ENCODE measurements around the gene PFKFB4.
"Not testable (repeated sequence)": the region's sequence is repeated elsewhere in the genome, so short reads cannot be mapped to it uniquely, and the experiment has no call there.

PFKFB4 gene

GRCh38 chr3:48555949-48556795 is 431 bp downstream of the PFKFB4 start:
- DNase-seq: no peak

GRCh38 chr3:48555231-48555948 is 1.2 kb downstream of the PFKFB4 start:
- DNase-seq: no peak

DNA sequence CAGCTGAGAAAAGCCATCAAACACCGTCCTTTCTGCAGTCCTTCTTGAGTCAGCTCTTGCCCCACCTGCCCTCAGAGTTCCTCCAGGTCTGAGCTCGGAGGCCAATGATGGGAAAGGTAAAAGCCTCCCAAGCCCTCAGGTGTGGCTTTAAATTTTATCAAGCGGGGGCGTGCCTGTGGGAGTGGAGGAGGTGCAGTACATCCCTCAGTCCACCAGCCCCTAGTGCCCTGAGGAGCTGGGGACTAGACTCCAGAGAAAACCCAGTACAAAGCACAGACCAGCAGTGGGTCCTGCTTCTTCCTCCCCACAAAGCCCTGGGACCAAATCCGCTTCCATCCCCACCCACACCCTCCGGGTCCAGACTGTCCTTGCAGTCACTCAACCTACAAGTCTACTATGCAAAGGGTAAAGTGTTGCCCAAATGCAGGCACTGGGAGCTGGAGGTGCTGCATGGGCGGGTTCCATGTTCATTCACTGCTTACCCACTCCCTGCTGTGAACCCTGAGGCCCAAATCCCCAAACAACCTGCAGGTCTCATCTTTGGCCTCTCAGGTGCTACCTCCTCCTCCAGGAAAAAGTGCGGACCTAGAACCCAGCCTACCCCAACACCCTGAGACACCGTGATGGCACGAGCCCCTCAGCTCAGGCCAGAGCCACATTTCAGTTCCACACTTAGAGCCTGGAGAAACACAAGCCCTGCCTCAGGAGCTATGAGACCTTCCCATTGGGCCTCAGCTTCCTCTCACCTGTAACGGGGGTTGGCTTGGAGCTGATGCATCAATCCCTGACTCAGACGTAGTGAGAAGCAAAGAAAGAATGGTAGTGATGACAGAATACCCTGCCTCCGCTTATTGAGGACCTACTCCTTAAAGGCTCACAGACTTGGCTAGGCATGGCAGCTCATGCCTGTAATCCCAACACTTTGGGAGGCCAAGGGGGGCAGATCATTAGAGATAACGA is 2.4 kb downstream of the PFKFB4 start:
- DNase-seq: no peak

DNA sequence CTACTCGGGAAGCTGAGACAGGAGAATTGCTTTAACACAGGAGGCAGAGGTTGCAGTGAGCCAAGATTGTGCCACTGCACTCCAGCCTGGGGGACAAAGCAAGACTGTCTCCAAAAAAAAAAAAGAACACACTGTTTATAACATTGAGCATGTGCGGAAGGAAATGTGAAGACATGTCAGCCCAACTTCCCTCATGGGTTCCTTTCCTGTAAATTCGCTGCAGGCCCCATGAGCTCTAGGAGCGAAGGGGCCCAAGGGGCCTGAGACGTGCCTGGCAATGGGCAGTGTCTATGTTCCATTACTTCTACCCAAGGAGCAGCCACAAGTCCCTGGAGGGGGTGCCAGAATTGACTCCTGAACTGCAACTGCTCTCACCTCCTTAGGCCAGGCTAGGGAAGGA is 3.2 kb downstream of the PFKFB4 start:
- DNase-seq: no peak

- no peak for DNase-seq
Observed at GRCh38 chr3:48552111-48552951, 4.3 kb downstream of the PFKFB4 start.

- DNase-seq: not testable (repeated sequence)
Observed at GRCh38 chr3:48551651-48552050, 5.0 kb downstream of the PFKFB4 start.

- DNase-seq: no peak
Observed at GRCh38 chr3:48548729-48549705, 7.6 kb downstream of the PFKFB4 start.

GRCh38 chr3:48548126-48548525 is 8.5 kb downstream of the PFKFB4 start:
- DNase-seq: no peak

DNA sequence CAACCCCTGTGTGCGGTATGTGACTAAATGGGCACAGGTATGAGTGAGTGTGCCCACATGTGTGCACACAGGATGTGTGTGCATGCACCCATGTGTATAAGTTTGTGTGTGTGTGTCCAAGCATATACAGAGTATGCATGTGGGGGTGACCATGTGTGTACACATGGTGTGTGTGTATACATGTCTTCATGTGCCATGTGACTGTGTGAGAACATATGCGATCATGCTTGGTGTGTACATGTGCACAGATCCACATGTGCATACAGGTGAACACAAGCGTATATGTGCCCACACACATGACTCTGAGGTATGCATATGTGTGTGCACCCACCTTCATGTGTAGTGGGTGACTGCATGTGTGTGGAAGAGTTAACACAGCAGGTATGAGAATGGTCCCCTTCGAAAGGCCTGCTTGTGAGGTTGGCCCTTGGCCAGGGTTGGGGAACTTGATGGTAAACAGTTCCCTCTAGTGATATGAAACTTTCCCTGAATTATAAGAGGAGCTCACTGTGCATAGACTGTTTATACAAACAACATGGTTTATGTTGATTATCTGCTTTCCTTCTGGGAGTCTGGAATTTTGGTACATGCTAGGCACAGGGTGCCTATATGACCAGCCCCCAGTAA is 10.3 kb downstream of the PFKFB4 start:
- DNase-seq: no peak

DNA sequence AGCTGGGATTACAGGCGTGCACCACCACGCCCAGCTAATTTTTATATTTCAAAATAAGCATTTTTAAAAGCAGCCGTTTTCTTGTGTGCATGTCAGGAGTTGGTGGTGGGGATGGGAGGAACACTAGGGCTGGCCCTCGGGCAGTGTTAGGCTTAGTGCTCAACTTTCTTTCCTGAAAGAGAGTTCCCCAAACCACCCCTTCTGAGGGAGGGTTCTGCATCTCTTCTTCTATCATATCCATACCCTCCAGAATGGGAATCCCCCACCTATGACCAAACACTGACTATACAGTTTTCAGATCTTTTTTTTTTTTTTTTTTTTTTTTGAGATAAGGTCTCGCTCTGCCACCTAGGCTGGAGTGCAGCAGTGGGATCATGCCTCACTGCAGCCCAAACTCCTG is 12.5 kb downstream of the PFKFB4 start:
- no peak for DNase-seq

DNA sequence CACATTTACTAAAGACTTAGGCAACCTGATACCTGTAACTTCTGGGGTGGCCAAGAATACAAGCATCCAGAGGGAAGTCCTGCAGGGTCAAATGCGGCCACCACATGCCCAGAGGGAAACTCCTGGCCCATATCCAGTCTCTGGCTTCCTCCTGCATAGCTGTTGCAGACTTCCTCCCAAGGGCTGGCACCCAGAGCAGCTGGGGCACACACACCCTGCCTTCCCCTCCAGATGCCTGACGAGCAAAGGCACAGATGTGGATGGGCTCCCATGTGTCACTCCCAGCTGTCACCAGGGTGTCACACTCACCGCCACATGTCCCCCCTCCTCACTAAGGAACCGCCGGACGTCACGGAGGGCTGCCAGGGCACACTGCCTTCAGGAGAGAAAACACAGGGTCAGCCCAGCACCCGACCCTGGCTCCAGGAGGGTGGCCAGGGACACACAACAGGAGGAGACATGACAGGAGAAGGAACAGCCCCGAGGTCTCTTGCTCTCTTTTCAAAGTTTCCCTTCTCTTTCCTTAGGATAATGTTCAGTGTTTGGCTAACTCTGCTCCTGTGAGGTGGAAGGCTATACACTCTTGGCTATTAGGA is 13.2 kb downstream of the PFKFB4 start:
- peak; percentile 82 for DNase-seq

GRCh38 chr3:48538451-48538850 is 18.2 kb downstream of the PFKFB4 start:
- no peak for DNase-seq

DNA sequence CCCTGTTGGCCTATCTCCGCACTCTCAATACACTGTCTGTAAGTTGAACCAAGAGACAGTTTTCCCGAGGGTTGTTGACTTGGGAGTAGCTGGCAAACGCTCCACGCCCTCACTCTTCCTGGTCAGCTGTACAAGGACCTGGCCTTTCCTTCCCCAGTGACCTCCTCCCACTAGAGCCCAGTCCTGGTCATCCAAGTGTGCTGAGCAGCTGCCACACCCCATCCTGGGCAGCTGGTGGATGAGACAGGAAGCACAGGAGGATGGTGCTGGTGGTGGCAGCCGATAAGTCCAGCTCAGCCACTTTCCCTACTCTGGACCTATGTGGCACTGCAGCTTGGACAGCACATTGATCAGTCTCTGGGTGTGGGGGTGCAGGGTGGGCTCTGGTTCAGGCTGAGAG is 19.8 kb downstream of the PFKFB4 start:
- DNase-seq: no peak

DNA sequence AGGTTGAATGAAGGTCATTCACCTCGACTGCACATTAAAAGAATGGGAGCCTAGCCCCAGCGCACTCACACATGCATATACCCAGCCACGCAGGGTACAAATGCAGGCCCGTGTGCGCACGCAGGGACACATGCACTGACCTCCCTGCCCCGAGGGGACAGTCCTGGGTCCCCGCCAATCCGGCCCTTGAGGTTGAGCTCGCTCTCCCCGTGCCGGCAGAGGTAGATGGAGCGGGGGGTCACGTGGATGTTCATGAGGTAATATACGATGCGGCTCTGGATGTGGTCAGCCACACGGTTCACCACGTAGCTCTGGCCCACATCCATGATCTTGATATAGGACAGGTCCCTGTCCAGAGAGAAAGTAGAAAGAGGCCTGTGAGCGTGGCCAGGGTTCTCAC is 20.5 kb downstream of the PFKFB4 start:
- DNase-seq: no peak

DNA sequence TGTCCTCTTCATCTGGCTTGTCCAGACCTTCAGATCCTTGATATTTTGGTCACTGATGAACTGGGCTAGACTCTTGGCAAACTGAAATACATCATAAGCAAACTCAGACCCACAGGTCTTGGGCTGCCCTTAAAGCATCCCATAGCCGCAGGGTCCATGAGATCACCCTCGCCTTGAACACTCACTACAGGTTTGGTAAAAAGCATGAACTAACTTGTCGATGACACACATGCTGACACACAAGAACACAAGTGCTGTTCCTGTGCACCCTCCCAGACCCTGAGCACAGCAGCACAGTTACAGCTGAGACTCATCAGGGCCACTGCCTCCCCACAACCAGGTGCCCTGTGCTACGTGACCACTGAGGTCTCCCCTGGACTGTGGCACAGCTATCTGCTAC is 21.0 kb downstream of the PFKFB4 start:
- DNase-seq: no peak

DNA sequence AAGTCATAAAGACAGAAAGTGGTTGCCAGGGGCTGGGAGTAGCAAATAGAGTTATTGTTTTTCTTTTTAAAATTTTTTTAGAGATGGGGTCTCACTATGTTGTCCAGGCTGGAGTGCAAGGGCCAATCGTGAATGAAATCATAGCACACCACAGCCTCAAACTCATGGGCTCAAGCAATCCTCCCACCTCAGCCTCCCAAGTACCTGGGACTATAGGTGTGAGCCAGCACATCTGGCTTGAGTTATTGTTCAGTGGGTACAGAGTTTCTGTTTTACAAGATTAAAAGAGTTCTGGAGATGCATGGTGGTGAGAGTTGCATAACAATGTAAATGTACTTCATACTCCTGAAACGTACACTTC is 23.6 kb downstream of the PFKFB4 start:
- no peak for DNase-seq

DNA sequence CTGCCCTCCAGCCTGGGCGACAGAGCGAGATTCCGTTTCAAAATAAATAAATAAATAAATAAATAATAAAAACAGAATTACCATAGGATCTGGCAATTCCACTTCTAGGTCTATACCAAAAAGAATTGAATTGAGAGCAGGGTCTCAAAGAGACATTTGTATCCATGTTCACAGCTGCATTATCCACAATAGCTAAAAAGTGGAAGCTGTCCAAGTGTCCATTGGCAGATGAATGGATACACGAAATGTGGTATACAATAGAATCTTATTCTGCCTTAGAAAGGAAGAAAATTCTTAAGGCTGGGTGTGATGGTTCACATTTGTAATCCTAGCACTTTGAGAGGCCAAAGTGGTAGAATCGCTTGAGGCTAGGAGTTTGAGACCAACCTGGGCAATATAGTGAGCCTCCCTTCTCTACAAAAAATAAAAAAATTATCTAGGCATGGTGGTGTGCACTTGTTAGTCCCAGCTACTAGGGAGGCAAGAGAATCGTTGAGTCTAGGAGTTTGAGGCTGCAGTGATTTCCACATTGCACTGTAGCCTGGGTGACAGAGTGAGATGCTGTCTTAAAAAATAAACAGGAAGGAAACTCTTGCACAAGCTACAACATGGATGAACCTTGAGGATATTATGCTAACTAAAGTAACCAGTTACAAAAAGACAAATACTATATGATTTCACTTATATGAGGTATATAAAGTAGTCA is 24.2 kb downstream of the PFKFB4 start:
- DNase-seq: no peak

- not testable (repeated sequence) for DNase-seq
Observed at GRCh38 chr3:48530701-48531100, 25.9 kb downstream of the PFKFB4 start.

GRCh38 chr3:48528754-48529153 is 27.8 kb downstream of the PFKFB4 start:
- DNase-seq: no peak

Measured in NCI-H524 treated with DMSO at 0.1 percent for 48 hours (cell line).